Suprapubic skin (tissue), 4 donors: ENCODE measurements around the gene MDGA2. TPM values are rescaled to one million over a fixed set of nuclear protein-coding genes. Genes with fewer than 3 reads are reported as not detected.

ENCODE experiments used
- DNase-seq, 2 donors: peaks; one replicate each; pipeline ENCODE4 v3.0.0-alpha.2; 2019; ENCODE audit warnings: low spot score in 2 of 2
- H3K27ac ChIP-seq: fragments of 200-600 bp; sonication (generic); one replicate; pipeline ENCODE4 v1.5.1; 2019
- H3K27me3 ChIP-seq: fragments of 200-600 bp; sonication (generic); one replicate; pipeline ENCODE4 v1.5.1; 2019
- H3K36me3 ChIP-seq: fragments of 200-600 bp; sonication (generic); one replicate; pipeline ENCODE4 v1.5.1; 2019
- H3K4me1 ChIP-seq: fragments of 200-600 bp; sonication (generic); one replicate; pipeline ENCODE4 v1.5.1; 2019
- H3K4me3 ChIP-seq: fragments of 200-600 bp; sonication (generic); one replicate; pipeline ENCODE4 v1.5.1; 2019; ENCODE audit warnings: mild to moderate bottlenecking
- H3K9me3 ChIP-seq: fragments of 200-600 bp; sonication (generic); one replicate; pipeline ENCODE4 v1.5.1; 2019
- EP300 ChIP-seq: sonication (generic); formaldehyde crosslinking; IDR thresholded peaks from one replicate; pipeline ENCODE4 v1.6.1; 2017; ENCODE audit warnings: antibody characterized with exemption
- POLR2A ChIP-seq, 2 donors: fragments of 450-650 bp; IDR thresholded peaks; one replicate each; pipeline ENCODE4 v1.6.1; 2017; ENCODE audit warnings: antibody characterized with exemption in 2 of 2, mild to moderate bottlenecking in 2 of 2, moderate library complexity in 2 of 2
- POLR2AphosphoS5 ChIP-seq, 3 donors: sonication (generic); formaldehyde crosslinking; IDR thresholded peaks; one replicate each; pipeline ENCODE4 v1.6.1; 2017; ENCODE audit warnings: antibody characterized with exemption in 3 of 3
- WGBS: methylation state at CpG from one replicate; pipeline ENCODE4 v1.1.5; 2018; 5-methylcytosine and 5-hydroxymethylcytosine counted together
- total RNA-seq, 4 donors: library from RNA; depleted of rRNA; stranded (reverse); fragments of >200 nt; gene quantifications; one replicate each; pipeline ENCODE4 v1.1.0, GENCODE V29; 2016
- TF ChIP-seq, protein P1 (sequence below), 2 donors: fragments of 200-600 bp in 1 of 2; fragments of 450-650 bp in 1 of 2; sonication (generic) in 1 of 2; IDR thresholded peaks; one replicate each; pipeline ENCODE4 v1.5.1; 2016 to 2019; ENCODE audit warnings: antibody characterized with exemption in 2 of 2, mild to moderate bottlenecking in 1 of 2, moderate library complexity in 1 of 2

MDGA2 gene
- total RNA-seq, 4 donors from 2014 or later: 0.16 to 1.5 (median 0.99) TPM; not detected in 1

DNA sequence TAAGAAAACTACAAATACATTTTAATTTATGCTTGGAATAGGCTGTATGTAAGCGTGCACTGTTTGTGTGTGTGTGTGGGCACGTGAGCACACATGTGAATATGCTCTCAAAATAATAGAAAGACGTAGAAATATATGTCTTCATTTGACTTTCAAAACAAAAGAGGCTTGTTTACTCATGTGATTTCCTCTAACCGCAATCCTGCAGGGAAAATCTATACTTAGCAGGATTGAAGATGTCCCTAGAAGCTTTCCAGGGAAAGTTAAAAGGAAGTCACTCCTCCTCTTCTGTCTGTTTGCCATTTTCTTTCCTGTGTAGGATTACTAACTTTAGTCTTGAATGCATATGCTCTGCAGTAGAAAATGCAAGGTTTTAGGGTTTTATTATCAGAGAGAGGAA lies 404.7 kb downstream of the MDGA2 start:
- no peaks in the 10 kb centered on the region for H3K4me1 ChIP-seq
- H3K36me3 ChIP-seq: no peaks in the 10 kb centered on the region
- no peaks in the 10 kb centered on the region for H3K9me3 ChIP-seq
- no peak for TF ChIP-seq EP300
- TF ChIP-seq, protein P1, sequence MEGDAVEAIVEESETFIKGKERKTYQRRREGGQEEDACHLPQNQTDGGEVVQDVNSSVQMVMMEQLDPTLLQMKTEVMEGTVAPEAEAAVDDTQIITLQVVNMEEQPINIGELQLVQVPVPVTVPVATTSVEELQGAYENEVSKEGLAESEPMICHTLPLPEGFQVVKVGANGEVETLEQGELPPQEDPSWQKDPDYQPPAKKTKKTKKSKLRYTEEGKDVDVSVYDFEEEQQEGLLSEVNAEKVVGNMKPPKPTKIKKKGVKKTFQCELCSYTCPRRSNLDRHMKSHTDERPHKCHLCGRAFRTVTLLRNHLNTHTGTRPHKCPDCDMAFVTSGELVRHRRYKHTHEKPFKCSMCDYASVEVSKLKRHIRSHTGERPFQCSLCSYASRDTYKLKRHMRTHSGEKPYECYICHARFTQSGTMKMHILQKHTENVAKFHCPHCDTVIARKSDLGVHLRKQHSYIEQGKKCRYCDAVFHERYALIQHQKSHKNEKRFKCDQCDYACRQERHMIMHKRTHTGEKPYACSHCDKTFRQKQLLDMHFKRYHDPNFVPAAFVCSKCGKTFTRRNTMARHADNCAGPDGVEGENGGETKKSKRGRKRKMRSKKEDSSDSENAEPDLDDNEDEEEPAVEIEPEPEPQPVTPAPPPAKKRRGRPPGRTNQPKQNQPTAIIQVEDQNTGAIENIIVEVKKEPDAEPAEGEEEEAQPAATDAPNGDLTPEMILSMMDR (IDR thresholded peaks at IDR 0.05): no peak
- no peaks in the 10 kb centered on the region for H3K27me3 ChIP-seq
- no peak overlapping the region for H3K27ac ChIP-seq
- no peak overlapping the region for H3K4me3 ChIP-seq
- DNase-seq: no peak
- 73% methylated on average over 4 of the region's 4 CpGs for WGBS

DNA sequence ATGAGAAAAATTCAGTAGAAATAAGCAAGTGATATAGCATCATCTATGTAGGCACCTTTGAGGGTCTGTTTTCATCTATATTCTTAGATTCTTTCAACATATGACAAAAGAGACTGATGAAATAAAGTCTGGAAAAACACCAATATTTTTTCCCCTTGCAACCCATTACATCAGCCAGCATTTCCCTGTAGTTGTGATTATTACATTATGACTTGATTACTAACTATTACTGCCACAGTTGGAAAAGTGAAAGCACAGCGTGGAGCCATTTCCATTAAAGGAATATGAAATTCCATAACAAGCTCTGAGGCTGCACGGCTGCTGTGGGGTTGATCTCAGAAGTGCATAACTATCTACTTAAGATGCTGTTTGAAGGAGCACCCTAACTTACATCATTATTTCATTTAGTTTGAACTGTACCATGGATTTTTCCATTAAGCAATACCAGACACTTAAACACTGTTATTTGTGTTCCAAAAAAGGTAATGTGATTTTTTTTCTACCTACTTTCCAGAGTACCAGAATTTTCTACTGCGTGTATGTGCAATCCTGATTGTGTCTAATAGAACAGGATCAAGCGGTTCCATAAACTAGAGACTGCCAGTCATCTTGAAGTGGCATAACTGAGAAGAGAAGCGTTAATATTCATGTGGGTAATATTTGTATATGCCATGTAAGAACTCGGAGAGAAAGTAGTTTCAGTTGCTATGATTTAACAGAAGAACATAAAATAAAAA lies 405.5 kb downstream of the MDGA2 start:
- H3K4me3 ChIP-seq: no peak overlapping the region
- no peak for DNase-seq
- no peaks in the 10 kb centered on the region for H3K9me3 ChIP-seq
- no peak for TF ChIP-seq POLR2AphosphoS5 (IDR thresholded peaks at IDR 0.05)
- no peak for TF ChIP-seq POLR2A (IDR thresholded peaks at IDR 0.05)
- TF ChIP-seq EP300: no peak
- TF ChIP-seq, protein P1 (IDR thresholded peaks at IDR 0.05): no peak
- H3K27me3 ChIP-seq: no peaks in the 10 kb centered on the region
- 77% methylated on average over 6 of the region's 6 CpGs for WGBS
- no peak overlapping the region for H3K27ac ChIP-seq
- no peaks in the 10 kb centered on the region for H3K4me1 ChIP-seq
- H3K36me3 ChIP-seq: no peaks in the 10 kb centered on the region

DNA sequence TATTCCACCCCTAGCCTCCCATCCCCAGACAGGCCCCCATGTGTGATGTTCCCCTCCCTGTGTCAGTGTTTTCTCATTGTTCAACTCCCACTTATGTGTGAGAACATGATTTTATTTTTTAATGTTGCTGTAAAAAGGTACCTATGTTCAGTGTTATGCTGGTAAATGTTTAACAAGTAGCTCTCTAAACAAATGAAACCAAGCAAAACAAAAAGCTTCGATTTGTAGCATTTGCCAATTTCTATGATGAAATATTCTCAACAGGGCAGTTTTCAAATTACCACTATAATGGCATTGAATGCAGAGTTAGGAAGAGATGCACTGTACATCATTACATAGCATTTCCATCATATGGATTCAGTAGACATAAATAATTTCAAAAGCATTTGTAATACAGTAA lies 410.6 kb downstream of the MDGA2 start:
- Histone ChIP-seq H3K27me3 (no peaks in the 10 kb centered on the region), H3K4me3 (no peak overlapping the region), H3K36me3 (no peaks in the 10 kb centered on the region), H3K27ac (no peak overlapping the region), H3K9me3 (no peaks in the 10 kb centered on the region), H3K4me1 (no peaks in the 10 kb centered on the region)
- TF ChIP-seq EP300 (no peak), POLR2AphosphoS5 (IDR thresholded peaks at IDR 0.05) (no peak), POLR2A (IDR thresholded peaks at IDR 0.05) (no peak)
- TF ChIP-seq, protein P1 (IDR thresholded peaks at IDR 0.05): no peak
- no peak for DNase-seq
- 82% methylated on average over 1 of the region's 1 CpG for WGBS

DNA sequence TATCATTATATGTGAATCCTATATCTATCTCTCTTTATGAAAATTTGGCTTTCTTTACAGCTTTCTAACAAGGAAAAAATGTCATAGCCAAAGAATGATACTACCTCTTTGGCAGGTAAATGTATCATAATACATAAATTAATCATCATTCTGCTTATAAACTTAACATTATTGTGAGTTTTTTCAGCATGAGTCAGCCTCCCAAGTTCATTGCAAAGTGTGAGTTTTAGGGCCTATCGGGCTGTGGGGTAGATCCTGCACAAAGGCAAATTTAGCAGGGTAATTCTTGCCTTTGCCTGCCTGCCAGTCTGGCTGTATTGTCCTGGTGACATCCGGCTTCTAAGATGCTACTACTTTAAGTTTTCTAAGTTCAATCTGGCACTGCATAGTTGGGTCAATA lies 412.6 kb downstream of the MDGA2 start:
- WGBS: 79% methylated on average over 2 of the region's 2 CpGs
- no peak for TF ChIP-seq POLR2A (IDR thresholded peaks at IDR 0.05)
- DNase-seq: no peak

DNA sequence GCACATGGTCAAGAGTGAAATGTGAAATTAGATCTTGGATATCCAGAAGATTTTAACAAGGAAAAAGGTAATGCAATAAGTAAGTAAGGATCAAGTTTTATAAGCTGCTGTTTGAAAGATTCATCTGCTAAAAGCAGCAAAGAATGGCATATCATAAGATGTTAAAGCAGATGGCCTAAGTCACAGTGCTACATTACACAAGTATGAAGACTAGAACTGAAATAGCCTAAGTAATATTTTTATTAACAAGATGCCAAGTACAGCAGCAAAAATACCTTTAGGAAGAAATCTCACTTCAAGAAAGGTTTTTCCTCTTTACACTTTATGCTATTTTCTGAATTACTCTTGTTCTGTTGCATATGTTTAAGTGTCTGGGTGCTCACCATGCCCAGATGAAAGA lies 414.1 kb downstream of the MDGA2 start:
- H3K4me1 ChIP-seq: no peaks in the 10 kb centered on the region
- no peak for TF ChIP-seq POLR2AphosphoS5 (IDR thresholded peaks at IDR 0.05)
- no peak for DNase-seq

More for the DNA sequence above, 412.6 kb downstream of the MDGA2 start:
- H3K27ac ChIP-seq: no peak overlapping the region
- no peak overlapping the region for H3K4me3 ChIP-seq
- H3K4me1 ChIP-seq: no peaks in the 10 kb centered on the region
- no peaks in the 10 kb centered on the region for H3K27me3 ChIP-seq
- H3K36me3 ChIP-seq: no peaks in the 10 kb centered on the region
- no peaks in the 10 kb centered on the region for H3K9me3 ChIP-seq

DNA sequence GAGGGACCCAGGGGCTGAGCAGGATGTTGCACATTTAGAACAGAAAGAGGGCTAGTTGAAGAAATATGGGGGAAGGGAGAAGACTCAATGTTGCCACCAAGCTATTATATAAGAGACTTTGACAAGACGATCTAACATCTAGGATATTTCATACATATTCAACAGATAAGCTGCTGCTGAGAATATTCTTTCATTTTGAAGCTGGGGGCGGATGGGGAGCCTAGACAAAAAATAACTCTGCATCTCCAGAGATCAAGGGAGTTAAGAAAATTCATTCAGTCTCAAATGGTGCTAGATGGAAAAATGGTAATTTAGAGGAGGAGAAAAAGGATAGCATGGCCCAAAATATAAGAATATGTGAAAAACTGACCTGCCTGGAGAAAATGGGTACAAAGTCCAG lies 415.6 kb downstream of the MDGA2 start:
- TF ChIP-seq, protein P1 (IDR thresholded peaks at IDR 0.05): no peak
- TF ChIP-seq EP300 (no peak), POLR2AphosphoS5 (IDR thresholded peaks at IDR 0.05) (no peak), POLR2A (IDR thresholded peaks at IDR 0.05) (no peak)
- WGBS: 77% methylated on average over 2 of the region's 2 CpGs
- no peaks in the 10 kb centered on the region for H3K4me1 ChIP-seq
- H3K9me3 ChIP-seq: no peaks in the 10 kb centered on the region
- no peaks in the 10 kb centered on the region for H3K27me3 ChIP-seq
- DNase-seq: no peak
- H3K27ac ChIP-seq: no peak overlapping the region
- no peak overlapping the region for H3K4me3 ChIP-seq
- no peaks in the 10 kb centered on the region for H3K36me3 ChIP-seq

More for the DNA sequence above, 414.1 kb downstream of the MDGA2 start:
- no peaks in the 10 kb centered on the region for H3K9me3 ChIP-seq
- no peaks in the 10 kb centered on the region for H3K36me3 ChIP-seq
- H3K27me3 ChIP-seq: no peaks in the 10 kb centered on the region
- H3K4me3 ChIP-seq: no peak overlapping the region
- no peak overlapping the region for H3K27ac ChIP-seq
